T-helper 1 cell treated with Interleukin-12 subunit alpha and Interleukin-12 subunit beta and Interleukin-4 antibody, amounts not matched to agents 30 μg/mL and 1 μg/mL, for 36 hours (primary cell): ENCODE measurements around the gene UBXN11.
A peak's percentile ranks its signal among the peaks of the same experiment; 100 is the strongest.

ENCODE experiments used
- H3K27ac Mint-ChIP-seq: one replicate; pipeline ENCODE4 v1.8.0; 2021; ENCODE audit warnings: mild to moderate bottlenecking, mixed read lengths
- H3K27me3 Mint-ChIP-seq: one replicate; pipeline ENCODE4 v1.8.0; 2021; ENCODE audit warnings: low read depth, mixed read lengths
- H3K36me3 Mint-ChIP-seq: one replicate; pipeline ENCODE4 v1.8.0; 2021; ENCODE audit warnings: low read depth, mixed read lengths
- H3K4me1 Mint-ChIP-seq: one replicate; pipeline ENCODE4 v1.8.0; 2021; ENCODE audit warnings: low read depth, mixed read lengths
- H3K4me3 Mint-ChIP-seq: one replicate; pipeline ENCODE4 v1.8.0; 2021; ENCODE audit warnings: mild to moderate bottlenecking, moderate library complexity, mixed read lengths
- H3K9me3 Mint-ChIP-seq: one replicate; pipeline ENCODE4 v1.8.0; 2021; ENCODE audit warnings: mixed read lengths

The UBXN11 gene

GRCh38 chr1:26280333-26281042, 25.9 kb downstream of the UBXN11 start:
- peaks cover 56% of the 10 kb centered on the region for H3K36me3 Mint-ChIP-seq

GRCh38 chr1:26279456-26280332, 26.7 kb downstream of the UBXN11 start, which contains the start of gene SH3BGRL3:
Gene SH3BGRL3, plus strand, starts transcription at chr1:26280086. Its CDS starts 70 bp downstream, at chr1:26280156.
- H3K4me1 Mint-ChIP-seq: peaks cover 72% of the 10 kb centered on the region
- peaks cover 50% of the 10 kb centered on the region for H3K36me3 Mint-ChIP-seq
- H3K9me3 Mint-ChIP-seq: no peaks in the 10 kb centered on the region
- H3K27ac Mint-ChIP-seq: peak within 1 kb of the TSS; percentile 88
- no peaks in the 10 kb centered on the region for H3K27me3 Mint-ChIP-seq
- peak within 1 kb of the TSS; percentile 99 for H3K4me3 Mint-ChIP-seq

More at GRCh38 chr1:26280333-26281042, 25.9 kb downstream of the UBXN11 start:
- Mint-ChIP-seq H3K9me3 (no peaks in the 10 kb centered on the region), H3K4me1 (peaks cover 78% of the 10 kb centered on the region), H3K27me3 (no peaks in the 10 kb centered on the region), H3K27ac (peak overlapping the region; percentile 86), H3K4me3 (peak overlapping the region; percentile 99)

- no peaks in the 10 kb centered on the region for H3K27me3 Mint-ChIP-seq
- peaks cover 70% of the 10 kb centered on the region for H3K4me1 Mint-ChIP-seq
- peak overlapping the region; percentile 84 for H3K27ac Mint-ChIP-seq
- H3K36me3 Mint-ChIP-seq: peaks cover 51% of the 10 kb centered on the region
- peak overlapping the region; percentile 99 for H3K4me3 Mint-ChIP-seq
- H3K9me3 Mint-ChIP-seq: no peaks in the 10 kb centered on the region
These were observed 27.5 kb downstream of the UBXN11 start for GRCh38 chr1:26278724-26279455.

DNA sequence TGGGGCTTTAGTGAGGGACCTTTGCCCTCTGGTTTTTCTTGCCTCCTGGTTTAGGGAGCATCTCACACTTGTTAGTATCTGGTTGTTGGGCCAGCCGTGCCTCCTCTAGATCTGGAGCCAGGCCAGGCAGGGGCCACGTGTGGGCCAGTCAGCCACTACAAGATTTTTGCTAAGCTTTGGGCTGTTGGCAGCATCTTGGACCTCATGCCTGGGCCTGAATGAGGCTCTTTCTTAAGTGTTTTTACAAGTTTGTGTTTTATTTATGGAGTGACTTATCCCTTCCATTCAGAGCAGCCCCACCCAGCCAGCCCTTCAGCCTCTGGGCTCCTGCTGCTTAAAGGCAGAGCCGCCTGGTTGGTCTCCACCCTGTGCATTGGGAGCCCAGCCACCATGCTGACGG, 28.1 kb downstream of the UBXN11 start:
- H3K4me3 Mint-ChIP-seq: peak overlapping the region; percentile 49
- no peaks in the 10 kb centered on the region for H3K27me3 Mint-ChIP-seq
- peaks cover 46% of the 10 kb centered on the region for H3K36me3 Mint-ChIP-seq
- H3K27ac Mint-ChIP-seq: peak overlapping the region; percentile 74
- peaks cover 64% of the 10 kb centered on the region for H3K4me1 Mint-ChIP-seq
- H3K9me3 Mint-ChIP-seq: no peaks in the 10 kb centered on the region

- Mint-ChIP-seq H3K4me3 (peak overlapping the region; percentile 49), H3K27ac (peak overlapping the region; percentile 74), H3K27me3 (no peaks in the 10 kb centered on the region), H3K9me3 (no peaks in the 10 kb centered on the region), H3K36me3 (peaks cover 43% of the 10 kb centered on the region), H3K4me1 (peaks cover 58% of the 10 kb centered on the region)
These were observed 28.7 kb downstream of the UBXN11 start for GRCh38 chr1:26277719-26278118.

- H3K4me3 Mint-ChIP-seq: peak overlapping the region; percentile 79
- peaks cover 41% of the 10 kb centered on the region for H3K36me3 Mint-ChIP-seq
These were observed 29.2 kb downstream of the UBXN11 start for GRCh38 chr1:26277261-26277661.

GRCh38 chr1:26276432-26276838, 30.0 kb downstream of the UBXN11 start:
- peak overlapping the region; percentile 79 for H3K4me3 Mint-ChIP-seq
- peaks cover 50% of the 10 kb centered on the region for H3K4me1 Mint-ChIP-seq
- no peaks in the 10 kb centered on the region for H3K27me3 Mint-ChIP-seq
- peaks cover 43% of the 10 kb centered on the region for H3K36me3 Mint-ChIP-seq
- no peaks in the 10 kb centered on the region for H3K9me3 Mint-ChIP-seq
- H3K27ac Mint-ChIP-seq: peak overlapping the region; percentile 98

More at GRCh38 chr1:26277261-26277661, 29.2 kb downstream of the UBXN11 start:
- H3K9me3 Mint-ChIP-seq: no peaks in the 10 kb centered on the region
- peaks cover 54% of the 10 kb centered on the region for H3K4me1 Mint-ChIP-seq
- H3K27ac Mint-ChIP-seq: peak overlapping the region; percentile 98
- H3K27me3 Mint-ChIP-seq: no peaks in the 10 kb centered on the region

DNA sequence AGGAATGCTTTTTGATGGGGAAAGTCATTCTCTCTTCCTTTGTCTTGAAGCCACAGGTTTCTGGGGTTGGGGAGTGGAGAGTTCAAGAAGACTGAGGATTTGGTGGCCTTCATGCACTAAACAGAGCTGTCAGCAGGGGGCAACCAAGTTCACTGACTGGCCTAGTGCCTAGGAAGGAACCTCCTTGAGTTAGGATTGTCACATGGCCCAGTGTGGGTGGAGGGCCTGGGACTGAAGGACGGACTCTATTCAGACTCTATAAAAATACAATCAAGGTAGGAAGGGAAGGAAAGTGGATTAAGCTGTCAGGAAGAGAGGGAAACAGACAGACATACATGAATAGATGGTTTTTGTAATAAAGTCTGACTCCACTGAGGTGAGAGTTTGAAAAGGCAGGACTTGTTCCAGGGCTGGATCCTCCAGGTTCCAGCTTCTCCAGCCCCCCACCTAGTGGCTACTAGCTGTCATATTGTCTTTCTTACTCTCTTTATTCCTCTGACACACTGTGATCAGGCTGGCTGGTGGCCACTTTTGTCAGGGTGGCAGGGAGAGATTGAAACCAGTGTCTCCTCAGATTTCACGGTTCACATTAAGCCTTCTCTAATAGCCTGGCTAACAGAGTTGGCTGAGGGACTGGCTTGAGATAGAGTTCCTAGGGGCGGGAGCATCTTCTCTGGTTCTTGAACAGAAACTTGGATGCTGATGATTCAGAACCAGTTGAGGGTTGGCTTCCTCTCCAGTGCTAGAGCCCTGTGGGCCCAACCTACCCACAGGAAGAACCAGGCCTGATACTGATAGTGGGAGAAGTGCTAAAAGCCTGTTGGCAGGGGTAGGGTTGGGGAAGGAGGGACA, 30.6 kb downstream of the UBXN11 start:
- H3K4me3 Mint-ChIP-seq: peak overlapping the region; percentile 79
- no peaks in the 10 kb centered on the region for H3K27me3 Mint-ChIP-seq
- no peaks in the 10 kb centered on the region for H3K9me3 Mint-ChIP-seq
- H3K36me3 Mint-ChIP-seq: peaks cover 40% of the 10 kb centered on the region
- peak overlapping the region; percentile 98 for H3K27ac Mint-ChIP-seq
- peaks cover 44% of the 10 kb centered on the region for H3K4me1 Mint-ChIP-seq

GRCh38 chr1:26274801-26275425, 31.5 kb downstream of the UBXN11 start:
- Mint-ChIP-seq H3K4me1 (peaks cover 43% of the 10 kb centered on the region), H3K36me3 (peaks cover 41% of the 10 kb centered on the region), H3K27me3 (no peaks in the 10 kb centered on the region), H3K4me3 (no peak overlapping the region), H3K9me3 (no peaks in the 10 kb centered on the region), H3K27ac (peak overlapping the region; percentile 13)

DNA sequence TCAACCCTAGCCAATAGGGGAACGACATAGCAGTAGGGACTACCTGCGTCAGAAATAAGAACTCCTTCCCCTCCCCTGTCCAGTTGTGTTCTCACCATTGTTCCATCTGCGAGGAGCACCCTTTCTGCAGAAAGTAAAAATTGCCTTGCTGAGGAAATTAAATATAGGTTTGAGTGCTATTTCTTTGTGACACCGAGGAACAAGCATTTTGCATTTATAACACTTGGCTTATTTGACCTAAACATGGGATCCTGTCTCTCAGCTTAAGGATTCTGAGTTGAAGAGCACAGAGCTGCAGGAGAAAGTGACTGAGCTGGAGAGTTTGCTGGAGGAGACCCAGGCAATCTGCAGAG, 37.3 kb downstream of the UBXN11 start:
- H3K9me3 Mint-ChIP-seq: peaks cover 16% of the 10 kb centered on the region
- no peak overlapping the region for H3K4me3 Mint-ChIP-seq
- peak overlapping the region; percentile 55 for H3K27ac Mint-ChIP-seq
- peaks cover 6% of the 10 kb centered on the region for H3K4me1 Mint-ChIP-seq
- H3K27me3 Mint-ChIP-seq: no peaks in the 10 kb centered on the region
- peaks cover 56% of the 10 kb centered on the region for H3K36me3 Mint-ChIP-seq

- Mint-ChIP-seq H3K36me3 (peaks cover 59% of the 10 kb centered on the region), H3K4me3 (no peak overlapping the region), H3K9me3 (peaks cover 16% of the 10 kb centered on the region), H3K27ac (peak overlapping the region; percentile 22), H3K27me3 (no peaks in the 10 kb centered on the region), H3K4me1 (peaks cover 5% of the 10 kb centered on the region)
These were observed 37.9 kb downstream of the UBXN11 start for GRCh38 chr1:26268290-26269197.

- Mint-ChIP-seq H3K36me3 (peaks cover 60% of the 10 kb centered on the region), H3K9me3 (peaks cover 16% of the 10 kb centered on the region), H3K27ac (no peak overlapping the region), H3K4me1 (peaks cover 5% of the 10 kb centered on the region), H3K4me3 (no peak overlapping the region), H3K27me3 (no peaks in the 10 kb centered on the region)
These were observed 41.0 kb downstream of the UBXN11 start for GRCh38 chr1:26265405-26265804.
